NCI-H1105 (cell line): ENCODE results near the gene ALDH1A3.

Experiments used
- DNase-seq: peaks from one replicate; lab custom pipeline; 2025; lab: John Stamatoyannopoulos, UW

The ALDH1A3 gene

GRCh38 chr15:100859970-100860828, 19.4 kb upstream of the ALDH1A3 start:
- DNase-seq, result no peak

DNA sequence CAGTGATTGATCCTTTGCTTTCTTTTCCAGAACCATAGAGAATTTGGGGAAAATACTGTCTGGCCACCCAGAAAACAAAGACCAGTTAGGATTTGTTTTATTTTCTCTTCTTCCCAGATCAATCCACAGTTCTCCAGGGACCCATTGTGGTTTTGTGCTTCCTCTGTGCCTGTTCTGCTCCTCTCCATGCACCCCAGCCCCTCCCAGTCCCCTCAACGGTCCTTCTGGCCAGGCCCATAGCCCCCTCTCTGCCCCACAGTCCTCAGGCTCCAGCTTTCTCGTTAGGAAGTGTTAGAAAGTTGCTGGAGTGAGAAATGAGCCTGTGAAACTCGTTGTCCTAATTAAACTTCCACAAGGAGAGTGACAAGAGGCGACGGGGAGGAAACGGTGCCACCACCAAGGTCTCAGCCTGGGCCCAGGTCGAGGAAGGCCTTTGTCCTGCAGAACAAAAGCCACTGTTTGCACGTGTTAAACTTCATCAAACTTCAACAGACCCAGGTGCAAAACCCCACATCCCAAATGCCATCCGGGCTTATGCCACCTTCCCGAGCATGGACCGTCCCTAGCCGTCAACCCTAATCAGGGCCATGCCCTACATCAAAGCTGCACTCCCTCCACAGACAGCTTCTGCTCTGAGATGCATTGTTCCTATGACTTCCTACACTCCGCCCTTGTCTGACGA, 18.7 kb upstream of the ALDH1A3 start:
- DNase-seq, result no peak

- DNase-seq, result no peak
These were observed 18.1 kb upstream of the ALDH1A3 start for GRCh38 chr15:100861511-100861991.

GRCh38 chr15:100862162-100862561, 17.5 kb upstream of the ALDH1A3 start:
- no peak for DNase-seq

DNA sequence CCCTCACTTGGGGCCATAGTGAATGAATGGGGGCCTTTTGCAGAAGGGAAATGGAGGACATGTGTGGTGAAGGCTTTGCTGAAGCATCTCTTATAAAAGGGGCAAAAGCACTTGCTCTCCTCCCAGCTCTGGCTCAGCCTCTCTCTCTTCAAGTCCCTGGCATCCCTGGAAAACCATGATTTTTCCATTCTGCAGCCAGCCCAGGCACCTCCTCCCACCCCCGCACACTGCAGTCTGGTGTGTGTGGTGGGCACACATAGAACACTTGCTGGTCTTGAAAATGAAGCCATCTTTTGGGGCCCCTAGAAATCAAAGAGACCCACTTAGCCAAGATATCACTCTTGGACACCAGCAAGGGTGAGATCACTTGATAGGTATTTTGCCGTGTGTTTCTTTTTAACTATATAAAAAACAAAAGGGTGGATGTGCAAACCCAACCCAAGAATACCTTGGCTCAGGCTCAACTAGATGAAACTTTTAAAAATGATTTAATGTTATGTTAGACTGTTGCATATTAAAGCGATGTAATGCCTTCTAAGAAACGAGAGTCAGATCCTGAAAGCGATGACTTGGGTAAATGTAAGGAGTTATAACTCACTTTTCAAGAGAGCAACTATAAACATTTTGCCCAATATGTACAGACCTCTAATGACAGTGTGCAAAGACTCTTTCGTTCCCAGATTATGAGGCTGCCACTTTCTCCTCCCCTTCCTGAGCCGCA, 16.4 kb upstream of the ALDH1A3 start:
- no peak for DNase-seq

- no peak for DNase-seq
These were observed 15.8 kb upstream of the ALDH1A3 start for GRCh38 chr15:100863796-100864267.

DNA sequence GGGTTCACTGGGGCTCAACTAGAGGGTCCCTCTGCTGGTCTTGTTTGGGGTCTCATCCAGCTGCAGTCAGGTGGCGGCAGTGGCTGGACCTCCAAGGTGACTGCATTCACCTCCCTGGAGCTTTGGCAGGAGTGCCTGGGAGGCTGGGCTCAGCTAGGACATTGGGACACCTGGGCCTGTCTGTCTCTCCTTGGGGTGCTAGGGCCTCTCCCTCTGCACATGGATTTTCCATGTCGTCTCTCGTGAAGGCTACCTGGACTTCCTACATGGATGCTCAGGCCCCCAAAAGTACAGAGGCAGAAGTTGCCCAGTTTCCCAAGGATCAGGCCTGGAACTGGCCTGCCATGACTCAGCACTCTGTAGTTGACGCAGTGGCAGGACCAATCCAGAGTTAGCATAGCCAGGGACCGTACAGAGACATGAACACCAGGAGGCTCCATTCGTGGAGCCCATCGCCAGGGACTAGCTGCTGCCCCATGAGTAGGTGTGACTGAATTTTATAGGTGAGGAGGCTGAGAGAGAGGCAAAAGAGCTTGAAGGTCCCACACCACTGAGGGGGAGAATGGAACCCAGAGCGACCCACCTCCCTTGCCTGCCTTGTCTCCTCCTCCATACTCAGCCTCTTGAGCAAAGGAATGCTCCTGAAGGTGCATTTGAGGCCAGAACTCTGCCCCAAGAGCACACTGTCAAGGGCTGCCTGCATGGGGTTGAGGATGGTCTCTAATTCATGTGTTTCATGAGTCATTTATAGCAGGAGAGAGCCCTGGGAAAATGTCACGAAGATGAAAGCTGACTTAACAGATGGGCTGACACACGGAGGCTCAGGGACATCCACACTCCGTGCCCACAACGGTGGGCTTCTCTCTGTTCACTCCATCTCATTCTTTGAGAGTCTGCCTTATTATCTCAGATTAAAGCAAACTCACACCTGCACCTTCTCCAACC, 13.0 kb upstream of the ALDH1A3 start:
- DNase-seq, result no peak

GRCh38 chr15:100867433-100867832, 12.2 kb upstream of the ALDH1A3 start:
- DNase-seq, result no peak

GRCh38 chr15:100869151-100869999, 10.3 kb upstream of the ALDH1A3 start:
- DNase-seq, result no peak

DNA sequence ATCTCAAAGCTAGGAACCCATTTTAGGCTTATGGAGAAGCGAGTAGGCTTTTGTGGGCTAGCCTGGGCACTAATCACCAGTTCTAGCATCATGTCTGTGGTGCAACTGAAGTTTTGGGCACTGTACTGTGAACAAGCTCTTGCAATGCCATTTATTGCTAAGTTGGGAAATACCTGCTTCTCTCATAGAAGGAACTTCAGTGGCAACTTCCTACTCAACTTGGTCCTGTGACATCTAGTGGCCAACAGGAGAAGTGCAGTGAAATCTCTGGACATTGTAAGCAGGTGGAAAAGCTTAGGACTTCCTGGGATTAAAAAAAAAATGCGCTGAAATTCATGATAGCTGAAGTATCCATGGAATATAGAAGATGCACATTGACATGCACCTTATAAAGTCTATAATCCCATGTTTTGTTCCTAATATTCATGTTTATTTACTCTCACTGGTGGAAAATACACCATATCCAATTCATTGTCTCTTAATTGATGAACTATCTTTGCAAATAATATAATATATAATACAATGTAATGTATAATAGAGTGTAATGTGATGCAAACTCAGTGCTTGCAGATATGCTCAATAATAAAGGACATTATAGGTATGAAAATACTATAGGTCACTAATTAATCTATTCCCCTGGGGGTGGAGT, 6.5 kb upstream of the ALDH1A3 start:
- DNase-seq, result peak; percentile 74

DNA sequence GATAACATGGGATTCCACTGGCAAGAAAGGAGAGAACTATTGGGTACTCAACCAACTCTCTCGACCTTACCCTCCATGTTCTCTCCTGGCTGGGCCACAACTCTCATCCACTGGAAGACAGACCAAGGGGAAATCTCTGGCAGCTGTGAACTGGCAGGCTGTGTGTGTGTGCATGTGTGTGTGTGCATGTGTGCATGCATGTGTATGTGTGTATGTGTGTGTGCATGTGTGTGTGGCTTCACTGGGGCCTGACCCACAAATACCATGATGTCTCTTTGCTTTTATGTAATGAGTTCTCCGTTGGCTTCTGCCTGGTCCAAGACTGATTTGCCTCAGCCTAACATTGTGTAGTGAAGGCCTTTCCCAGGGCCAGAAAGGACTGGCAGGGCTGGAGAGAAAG, 4.1 kb upstream of the ALDH1A3 start:
- DNase-seq, result no peak

- DNase-seq, result no peak
These were observed 3.7 kb upstream of the ALDH1A3 start for GRCh38 chr15:100875976-100876375.

- DNase-seq, result no peak
These were observed 2.1 kb upstream of the ALDH1A3 start for GRCh38 chr15:100877551-100877950.

- DNase-seq, result no peak
These were observed 1.5 kb upstream of the ALDH1A3 start for GRCh38 chr15:100878130-100878529.

DNA sequence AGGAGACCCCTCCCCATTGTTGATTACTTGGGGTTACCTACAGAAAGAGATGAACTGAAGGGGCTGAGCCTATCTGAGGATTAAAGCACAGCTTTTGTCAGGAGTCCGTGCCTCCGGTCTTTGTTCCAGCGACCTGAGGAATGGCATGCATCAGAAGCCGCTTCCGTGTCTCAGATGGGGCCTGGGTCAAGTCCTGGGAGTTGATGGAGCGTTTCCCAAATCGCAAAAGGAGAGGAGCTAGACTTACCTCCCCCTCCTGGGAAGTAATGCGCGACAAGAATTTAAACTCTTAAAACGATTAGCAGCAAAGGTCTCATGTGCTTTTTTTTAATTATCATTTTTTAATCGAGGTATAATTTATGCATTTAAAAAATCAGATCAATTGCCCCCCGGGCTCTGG, 983 bp upstream of the ALDH1A3 start:
- DNase-seq, result no peak

DNA sequence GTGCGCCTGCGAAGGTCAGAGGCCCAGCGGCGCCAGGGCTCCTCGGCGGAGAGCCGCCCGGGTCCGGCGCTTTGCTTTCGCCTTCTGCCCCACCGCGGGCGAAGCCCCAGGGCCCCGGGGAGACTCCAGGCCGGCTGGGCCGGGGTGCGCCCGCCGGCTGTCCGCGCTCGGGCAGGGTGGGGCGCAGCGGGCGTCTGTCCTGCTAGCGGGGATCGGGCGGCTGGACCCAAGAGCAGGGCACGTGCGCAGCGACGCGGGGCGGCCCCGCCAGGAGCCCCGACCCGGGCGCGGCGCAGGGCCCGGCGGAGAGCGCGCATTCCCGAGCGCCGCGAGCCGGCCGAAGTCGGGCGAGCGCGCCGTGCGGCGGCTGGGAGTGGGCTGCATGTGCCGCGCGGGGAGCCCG, 569 bp upstream of the ALDH1A3 start:
- DNase-seq, result no peak

DNA sequence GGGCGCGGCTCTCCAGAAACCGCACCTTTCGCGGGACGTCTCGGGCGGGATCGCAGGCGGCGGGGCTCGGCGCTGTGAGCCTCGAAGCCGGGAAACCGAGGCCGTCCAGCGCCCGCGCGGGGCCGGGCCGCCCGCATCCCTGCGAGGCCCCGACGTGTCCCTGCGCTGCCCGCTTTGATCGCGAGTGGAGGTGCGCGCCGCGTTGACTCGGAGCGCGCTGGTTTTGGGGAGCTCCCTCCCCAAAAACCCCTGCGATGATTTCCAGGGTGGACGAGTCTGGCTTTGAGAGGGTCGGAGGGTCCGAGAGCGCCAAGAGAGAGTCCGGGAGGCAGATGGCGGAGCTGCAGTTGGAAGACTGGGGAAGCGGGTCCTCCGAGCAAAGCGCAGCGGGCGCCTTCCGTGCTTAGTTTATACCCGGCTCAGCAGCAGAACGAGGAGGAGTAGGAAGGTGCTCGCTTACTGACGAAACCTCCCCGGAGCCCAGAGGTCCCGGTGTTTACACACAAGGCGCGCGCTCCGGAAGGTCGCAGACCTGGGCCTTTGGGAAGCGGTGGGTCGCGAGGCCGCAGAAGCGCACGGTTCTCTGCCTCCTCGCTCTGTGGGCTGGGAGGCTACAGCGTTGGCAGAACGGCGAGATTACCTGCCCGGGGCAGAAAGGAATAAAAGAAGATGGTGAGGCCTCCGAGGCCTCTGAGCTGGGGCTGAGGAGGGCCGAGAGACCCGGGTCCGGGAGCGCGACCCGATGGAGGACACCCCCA, 687 bp downstream of the ALDH1A3 start:
- DNase-seq, result no peak

DNA sequence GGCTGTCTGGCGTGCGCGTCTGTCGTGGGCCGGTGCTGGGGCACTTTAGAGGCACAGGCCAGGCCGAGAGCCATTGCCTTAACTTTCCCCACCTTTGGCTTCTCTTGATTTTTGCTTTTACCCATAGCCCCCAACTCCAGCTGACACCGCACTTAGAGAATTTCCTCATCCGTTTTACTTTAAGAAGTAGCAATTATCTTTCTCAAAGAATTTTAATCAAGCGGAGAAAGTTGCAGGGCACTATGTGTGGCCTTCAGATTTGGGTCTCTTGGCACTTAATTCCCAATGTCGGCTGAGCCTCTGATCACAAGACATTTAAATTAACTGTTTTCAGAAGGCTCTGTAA, 1.2 kb downstream of the ALDH1A3 start:
- no peak for DNase-seq
